HG02623 (cell line): ENCODE results near the gene BBC3.
"Not testable (repeated sequence)": the region's sequence is repeated elsewhere in the genome, so short reads cannot be mapped to it uniquely, and the experiment has no call there.

Source experiments
- ATAC-seq: cut with Tn5 transposase; IDR thresholded peaks from one replicate; pipeline ENCODE4 v1.9.1; 2021; ENCODE audit warnings: moderate library complexity; ENCODE audit not compliant: unreplicated experiment

BBC3 gene, protein sequence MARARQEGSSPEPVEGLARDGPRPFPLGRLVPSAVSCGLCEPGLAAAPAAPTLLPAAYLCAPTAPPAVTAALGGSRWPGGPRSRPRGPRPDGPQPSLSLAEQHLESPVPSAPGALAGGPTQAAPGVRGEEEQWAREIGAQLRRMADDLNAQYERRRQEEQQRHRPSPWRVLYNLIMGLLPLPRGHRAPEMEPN

DNA sequence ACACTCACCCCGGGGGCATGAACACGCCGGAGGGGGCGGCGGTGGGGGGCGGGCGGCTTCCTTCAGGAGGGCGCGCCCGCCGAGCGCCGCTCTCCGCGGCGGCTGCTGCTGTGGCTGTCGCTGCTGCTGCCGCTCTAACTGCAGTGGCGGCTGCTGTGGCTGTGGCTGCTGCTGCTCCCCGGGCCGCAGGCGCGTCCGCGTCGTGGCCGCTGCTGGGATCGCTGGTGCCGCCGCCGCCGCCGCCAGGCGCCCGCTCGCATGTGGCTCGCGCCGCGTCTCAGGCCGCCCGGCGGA lies at the start of gene BBC3:
TSS of gene BBC3 (minus strand) at position 279 of the 294 bp plus-strand sequence. CDS start 2,768 bp downstream, outside the sequence.
- ATAC-seq = no peak

DNA sequence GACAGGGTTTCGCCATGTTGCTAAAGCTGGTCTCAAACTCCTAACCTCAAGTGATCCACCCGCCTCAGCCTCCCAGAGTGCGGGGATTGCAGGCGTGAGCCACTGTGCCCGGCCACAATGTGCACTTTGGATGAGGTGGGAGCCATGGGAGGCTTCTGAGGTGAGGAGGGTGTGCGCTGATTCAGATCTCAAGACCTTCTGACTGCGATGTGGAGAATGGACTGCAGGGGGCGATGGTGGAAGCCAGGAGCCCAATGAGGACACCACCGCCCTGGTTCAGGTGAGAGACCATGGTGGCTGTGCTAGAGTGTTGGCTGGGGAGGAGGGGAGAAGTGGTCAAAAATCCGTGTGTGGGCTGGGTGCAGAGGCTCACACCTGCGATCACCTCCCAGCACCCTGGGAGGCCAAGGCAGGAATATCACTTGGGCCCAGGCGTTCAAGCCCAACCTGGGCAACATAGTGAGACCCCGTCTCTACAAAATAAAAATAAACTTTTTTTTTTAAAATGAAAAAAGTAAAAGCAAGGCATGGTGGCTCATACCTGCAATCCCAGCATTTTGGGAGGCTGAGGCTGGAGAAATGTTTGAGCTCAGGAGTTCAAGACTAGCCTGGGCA lies 49.3 kb upstream of the BBC3 start:
- ATAC-seq = no peak

DNA sequence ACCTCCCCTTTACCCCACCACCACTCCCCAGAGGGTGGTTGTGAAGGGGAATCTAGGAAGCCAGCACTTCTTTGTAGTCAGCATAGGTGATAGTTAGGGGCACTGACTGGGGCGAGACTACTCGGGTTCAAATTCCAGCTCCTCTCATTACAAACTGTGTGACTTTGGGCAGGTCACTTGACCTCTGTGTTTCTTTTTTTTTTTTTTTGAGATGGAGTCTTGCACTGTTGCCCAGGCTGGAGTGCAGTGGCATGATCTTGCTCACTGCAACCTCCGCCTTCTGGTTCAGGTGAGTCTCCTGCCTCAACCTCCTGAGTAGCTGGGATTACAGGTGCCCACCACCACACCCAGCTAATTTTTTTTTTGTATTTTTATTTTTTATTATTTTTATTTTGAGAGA lies 45.5 kb upstream of the BBC3 start:
- not testable (repeated sequence) for ATAC-seq

DNA sequence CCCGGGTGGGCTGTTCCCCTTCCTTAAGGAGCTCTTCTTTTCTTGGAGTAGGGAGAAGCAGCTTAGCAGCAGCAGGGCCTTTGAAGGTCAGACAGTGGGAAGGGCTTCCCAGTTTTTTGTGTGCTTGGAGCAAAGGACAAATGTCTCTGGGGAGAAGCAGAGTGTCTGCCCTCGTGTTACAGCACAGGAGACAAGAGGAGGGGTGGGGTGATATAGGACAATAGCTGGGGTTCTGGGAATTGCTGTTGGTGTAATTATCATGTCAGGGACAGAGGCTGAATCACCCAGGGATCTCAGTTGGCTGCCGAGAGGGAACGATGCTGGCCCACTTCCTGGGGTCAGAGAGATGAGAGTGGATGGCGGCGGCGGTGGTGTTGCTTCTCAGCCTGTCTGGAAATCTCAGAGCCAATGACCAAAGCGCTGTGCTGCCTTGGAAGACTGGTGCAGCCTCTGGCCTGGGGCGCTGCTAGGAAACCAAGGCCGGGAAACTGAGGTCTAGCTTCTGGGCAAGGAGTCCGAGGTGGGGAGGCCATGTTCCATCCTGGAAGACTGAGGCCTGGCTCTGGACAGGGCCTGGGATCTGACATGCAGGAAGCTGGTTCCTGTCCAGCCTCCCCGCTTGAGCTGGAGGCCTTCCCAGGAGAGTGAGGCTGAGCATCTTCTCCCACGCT lies 44.9 kb upstream of the BBC3 start:
- no peak for ATAC-seq

DNA sequence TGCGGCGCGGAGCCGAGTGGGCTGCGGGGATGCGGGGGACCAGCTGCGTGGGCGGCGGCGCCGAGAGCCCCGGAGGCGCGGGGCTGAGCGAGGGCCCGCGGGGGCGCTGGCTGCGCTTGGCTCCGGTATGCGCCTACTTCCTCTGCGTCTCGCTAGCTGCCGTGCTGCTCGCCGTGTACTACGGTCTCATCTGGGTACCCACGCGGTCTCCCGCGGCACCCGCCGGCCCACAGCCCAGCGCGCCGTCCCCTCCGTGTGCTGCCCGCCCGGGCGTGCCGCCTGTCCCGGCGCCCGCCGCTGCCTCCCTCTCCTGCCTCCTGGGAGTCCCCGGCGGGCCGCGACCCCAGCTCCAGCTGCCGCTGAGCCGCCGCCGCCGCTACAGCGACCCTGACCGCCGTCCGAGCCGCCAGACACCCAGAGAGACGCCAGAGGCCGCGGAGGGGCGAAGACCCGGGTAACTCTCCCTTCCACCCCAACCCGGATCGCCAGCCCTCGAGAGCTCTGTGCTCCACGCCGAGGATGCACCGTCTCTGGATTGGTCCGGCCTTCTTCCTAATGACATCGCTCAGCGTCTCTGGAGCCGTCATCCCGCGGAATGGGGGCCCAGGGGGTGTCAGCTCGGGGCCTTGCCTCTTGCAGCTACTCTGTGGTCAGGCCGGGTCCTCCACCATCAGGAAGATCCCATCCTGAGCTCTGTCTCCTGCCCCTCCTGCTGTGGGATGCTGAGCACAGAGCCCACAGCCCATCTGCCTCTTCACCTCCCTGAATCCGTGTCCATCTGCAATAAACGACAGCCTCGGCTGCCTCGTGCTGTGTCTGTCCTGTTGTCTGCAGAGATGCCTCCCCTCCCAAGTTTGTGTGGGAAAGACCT lies 44.1 kb upstream of the BBC3 start:
- ATAC-seq = peak; percentile 15

DNA sequence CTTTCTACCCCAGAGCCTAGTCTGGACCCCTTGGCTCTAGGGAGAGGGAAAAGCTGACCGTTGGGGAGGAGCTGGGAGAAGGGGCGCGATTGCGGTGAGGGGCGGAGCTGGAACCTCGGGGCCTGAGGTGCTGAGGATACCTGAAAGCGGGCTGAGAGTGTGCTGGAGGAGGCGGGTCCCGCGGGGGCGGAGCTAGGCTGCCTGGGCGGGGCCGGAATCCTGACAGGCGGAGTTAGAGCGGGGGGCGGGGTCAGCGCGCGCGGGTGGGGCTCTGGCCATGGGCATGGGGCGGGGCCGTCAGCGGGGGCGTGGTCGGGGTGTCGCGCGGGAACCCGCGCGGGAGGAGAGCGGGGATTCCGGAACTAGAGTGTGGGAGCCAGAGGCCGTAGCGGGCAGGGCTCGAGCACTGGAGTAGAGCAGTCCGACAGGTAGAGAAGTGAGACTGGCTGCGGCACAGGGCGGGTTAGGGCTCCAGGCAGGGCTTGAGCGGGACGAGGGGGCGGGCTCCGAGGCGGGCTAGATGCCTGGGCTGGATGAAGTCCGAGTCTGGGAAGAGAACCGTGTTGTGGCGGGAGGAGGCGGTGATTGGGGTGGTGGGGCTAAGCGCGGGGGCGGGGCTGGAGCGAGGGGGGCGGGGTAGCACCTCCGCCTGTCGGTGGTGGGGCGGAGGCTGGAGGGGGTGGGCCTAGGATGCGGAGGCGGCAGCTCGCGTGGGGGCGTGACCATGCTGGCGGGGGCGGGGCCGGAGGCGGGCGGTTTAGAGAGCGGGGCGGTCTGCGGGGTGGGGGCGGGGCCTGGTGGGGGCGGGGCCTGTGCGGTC lies 43.3 kb upstream of the BBC3 start, which contains the start of gene INAFM1:
TSS of gene INAFM1 (plus strand) at position 815 of the 820 bp plus-strand sequence. CDS start 35 bp downstream, outside the sequence.
- ATAC-seq = peak; percentile 45

DNA sequence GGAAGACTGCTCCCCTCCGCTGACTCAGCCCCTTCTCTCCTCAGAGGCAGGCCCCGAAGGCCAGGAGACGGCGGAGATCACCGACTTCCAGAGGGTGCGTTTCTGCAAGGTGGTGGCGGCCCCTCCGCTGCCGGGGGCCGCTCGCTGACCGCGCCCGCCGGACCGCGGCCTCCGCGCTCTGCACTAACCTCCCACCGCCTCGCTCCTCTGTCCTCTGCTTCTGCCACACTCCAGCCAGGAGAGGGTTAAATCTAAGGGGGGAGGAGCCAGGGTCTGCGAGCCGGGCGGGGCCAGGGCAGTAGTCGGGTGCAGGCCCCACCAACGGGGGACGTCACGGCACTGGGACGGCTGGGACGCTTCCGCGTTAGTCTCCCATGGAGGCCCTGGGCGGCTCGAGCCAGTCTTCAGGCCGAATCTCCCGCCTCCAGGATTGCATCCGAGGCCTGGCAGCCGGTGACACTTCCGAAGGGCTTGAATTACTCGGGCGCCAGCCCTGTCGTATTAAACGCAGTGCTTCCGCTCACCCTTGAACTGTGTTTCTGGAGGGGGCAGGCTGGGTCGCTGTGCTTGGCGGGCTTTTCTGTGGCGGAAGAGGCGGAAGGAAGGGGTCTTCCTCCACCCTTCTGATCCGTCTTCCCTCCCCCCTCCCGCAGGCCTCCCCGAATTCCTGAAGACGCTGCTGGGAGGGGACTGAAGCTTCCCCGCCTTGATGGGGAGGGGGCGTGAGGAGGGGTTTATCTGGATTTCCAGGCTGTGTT lies 42.5 kb upstream of the BBC3 start:
- peak; percentile 45 for ATAC-seq

DNA sequence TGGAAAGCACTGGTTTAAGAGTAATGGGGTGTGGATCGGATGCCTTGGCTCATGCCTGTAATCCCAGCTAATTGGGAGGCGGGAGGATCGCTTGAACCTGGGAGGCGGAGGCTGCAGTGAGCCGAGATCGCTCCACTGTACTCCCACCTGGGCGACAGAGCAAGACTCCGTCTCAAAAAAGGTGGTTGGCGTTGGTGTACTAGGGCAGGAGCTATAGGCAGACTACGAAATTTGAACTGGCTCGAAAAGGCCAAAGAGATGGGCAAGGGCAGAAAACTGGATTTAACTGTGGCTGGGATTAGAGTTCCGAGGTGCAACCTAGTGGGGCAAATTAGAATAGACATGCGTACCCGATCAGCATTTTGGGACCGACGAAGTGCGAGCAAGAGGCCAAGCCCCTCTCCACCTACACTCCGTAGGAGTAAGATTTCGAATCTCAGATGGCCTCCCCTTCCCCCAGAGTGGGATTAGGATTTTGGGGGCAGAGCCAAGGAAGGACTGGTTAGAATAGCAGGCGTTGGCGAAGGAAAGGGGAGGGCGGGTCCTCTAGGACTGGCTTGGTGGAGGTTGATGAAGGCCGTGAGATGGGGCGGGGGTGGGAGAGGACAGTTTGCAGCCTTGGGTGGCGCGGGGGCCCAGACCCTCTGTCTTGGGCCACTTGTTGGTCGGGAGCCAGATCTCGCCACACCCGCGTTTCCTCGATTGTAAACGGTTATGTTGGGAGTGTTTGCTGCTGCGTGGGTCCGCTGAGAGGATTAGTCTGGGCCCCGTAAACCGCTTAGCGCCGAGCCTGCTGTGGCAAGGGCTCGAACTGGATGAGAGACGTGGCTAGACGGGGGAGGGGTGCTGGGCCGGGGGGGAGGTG lies 41.7 kb upstream of the BBC3 start:
- no peak for ATAC-seq

DNA sequence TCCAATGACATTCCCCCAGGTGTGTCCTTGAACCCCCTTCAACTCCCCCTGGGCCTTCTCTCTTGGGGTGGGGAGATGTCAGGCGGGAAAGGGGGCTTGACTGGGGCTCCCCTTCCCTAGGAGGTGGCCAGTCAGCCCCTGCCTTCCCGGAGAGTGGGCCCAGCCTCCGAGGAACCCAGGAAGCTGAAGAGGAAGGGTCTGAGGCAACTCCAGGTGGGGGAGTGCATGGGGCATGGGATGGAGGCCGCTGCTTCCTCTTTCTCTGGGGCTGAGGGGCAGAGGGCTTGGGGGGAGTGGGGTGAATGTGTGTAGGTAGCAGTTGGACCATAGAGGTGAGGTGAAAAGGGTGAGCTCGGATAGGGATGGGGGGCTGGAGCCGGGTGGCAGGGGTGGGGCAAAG lies 41.0 kb upstream of the BBC3 start:
- ATAC-seq = no peak

DNA sequence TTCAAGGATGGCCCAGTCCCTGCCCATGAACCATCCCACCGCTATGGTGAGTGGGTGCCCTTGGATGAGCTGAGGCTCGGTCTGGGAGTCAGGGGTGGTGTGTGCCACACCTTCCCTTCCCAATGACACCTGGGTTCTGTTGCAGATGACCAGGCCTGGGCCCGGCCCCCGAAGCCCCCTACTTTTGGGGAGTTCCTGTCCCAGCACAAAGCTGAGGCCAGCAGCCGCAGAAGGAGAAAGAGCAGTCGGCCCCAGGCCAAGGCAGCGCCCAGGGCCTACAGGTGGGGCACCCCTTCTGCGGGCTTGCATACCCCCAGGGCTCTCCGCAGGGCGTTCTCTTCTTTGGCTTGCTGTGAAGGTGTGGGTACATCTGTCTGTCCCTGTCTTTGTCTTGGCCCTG lies 39.4 kb upstream of the BBC3 start:
- ATAC-seq = no peak

DNA sequence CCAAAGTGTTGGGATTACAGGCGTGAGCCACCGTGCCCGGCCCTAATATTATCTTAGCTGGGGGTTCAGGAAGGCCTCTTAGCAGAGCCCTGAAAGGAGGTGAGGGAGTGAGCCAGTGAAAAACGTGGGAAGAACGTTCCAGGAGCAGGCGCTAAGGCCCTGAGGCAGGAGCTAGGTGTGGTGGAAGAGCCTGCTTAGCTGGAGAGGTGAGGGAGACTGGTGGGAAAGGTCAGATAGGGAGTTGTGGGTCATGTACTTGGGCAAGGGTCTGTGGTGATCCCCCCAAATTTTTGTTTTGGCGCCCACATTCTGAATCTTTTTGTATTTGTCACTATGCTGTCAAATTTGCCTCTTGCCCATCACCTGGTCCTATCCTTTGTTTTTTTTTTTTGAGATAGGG lies 38.6 kb upstream of the BBC3 start:
- ATAC-seq = no peak

DNA sequence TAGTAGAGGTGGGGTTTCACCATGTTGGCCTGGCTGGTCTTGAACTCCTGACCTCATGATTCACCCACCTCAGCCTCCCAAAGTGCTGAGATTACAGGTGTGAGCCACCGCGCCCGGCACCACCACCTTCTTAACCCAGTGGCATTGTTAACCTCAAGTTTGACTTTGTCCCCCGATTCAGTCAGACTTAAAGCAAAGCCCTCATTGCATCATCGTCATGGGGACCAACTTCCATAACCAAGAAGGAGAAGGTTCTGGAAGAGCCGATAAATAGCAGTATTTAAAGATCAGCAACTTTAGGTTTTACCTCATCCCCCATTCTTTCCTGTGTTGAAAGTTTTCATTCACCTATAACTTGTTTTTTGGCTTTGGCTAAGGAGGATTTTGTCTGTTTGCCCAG lies 37.0 kb upstream of the BBC3 start:
- no peak for ATAC-seq

DNA sequence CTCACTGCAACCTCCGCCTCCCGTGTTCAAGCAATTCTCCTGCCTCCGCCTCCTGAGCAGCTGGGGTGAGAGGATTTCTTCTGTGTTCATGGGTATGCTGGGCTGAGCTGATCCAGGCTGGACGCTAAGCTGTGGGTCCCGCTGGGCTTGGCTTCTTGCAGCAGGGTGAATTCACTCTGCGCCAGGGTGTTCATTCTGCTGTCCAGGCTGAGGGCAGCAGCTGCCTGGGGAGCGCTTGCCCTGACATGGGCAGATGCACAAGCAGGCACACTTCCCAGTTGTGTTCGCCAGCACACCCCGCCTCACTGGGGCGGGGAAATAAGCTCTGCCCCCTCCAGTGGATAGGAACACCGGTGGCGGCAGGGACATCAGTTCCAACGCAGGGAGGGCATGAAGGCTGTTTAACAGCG lies 36.4 kb upstream of the BBC3 start:
- ATAC-seq = no peak

DNA sequence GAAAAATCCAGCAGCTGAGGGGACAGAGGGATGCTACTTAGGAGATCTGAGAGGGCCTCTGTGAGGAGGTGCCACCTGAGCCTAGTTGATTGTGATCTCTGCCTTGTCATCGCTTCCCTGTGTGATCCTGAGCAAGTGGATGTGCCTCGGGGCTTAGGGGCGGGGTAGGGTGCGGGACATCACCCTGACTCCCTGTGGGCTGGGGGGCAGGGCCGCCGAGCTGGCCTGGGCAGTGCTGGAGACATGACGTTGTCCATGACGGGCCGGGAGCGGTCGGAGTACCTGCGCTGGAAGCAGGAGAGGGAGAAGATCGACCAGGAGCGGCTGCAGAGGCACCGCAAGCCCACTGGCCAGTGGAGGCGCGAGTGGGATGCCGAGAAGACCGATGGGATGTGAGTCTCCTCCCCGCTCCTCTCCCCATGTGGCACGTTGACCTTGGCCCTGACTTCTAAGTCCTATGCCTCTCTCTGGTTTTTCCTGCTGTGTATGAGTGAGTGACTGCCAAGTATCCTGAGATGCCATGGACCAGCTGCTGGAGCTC lies 35.5 kb upstream of the BBC3 start:
- ATAC-seq = no peak

DNA sequence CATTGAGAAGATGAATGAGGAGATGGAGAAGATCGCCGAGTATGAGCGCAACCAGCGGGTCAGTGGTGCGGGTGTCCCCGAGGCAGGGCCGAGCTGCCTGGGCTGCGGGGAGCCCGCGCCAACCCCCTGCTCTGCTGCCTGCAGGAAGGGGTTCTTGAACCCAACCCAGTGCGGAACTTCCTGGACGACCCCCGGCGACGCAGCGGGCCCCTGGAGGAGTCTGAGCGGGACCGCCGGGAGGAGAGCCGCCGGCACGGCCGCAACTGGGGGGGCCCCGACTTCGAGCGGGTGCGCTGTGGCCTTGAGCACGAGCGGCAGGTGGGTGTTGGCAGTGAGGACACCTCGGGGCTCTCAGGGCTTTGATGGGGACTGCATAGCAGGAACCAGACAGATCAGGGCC lies 33.6 kb upstream of the BBC3 start:
- no peak for ATAC-seq

DNA sequence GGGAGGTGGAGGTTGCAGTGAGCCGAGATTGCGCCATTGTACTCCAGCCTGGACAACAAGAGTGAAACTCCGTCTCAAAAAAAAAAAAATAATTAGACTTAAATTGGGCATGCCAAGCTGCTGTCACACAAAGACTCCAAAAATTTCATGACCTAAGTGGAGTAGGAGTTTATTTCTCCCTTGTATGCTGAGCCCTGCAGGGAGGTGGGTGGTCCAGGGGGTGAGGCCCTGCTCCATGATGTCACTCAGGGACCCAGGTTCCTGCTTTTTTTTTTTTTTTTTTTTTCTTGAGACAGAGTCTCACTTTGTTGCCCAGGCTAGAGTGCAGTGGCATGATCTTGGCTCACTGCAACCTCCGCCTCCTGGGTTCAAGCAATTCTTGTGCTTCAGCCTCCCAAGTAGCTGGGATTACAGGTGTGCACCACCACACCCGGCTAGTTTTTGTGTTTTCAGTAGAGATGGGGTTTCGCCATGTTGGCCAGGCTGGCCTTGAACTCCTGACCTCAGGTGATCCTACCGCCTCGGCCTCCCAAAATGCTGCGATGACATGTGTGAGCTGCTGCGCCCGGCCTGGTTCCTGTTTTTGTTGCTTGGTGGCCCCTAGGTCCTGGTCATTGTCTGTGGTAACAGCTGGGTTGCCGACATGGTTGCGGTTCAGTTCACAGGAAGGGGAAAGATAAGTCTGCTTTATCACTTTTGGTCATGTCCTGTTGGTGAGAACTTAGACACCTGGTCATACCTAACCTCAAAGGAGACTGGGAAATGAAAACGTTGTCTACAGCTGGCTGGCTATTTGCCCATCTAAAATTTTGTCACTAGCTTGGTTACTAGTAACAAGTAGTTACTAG lies 31.2 kb upstream of the BBC3 start:
- not testable (repeated sequence) for ATAC-seq

DNA sequence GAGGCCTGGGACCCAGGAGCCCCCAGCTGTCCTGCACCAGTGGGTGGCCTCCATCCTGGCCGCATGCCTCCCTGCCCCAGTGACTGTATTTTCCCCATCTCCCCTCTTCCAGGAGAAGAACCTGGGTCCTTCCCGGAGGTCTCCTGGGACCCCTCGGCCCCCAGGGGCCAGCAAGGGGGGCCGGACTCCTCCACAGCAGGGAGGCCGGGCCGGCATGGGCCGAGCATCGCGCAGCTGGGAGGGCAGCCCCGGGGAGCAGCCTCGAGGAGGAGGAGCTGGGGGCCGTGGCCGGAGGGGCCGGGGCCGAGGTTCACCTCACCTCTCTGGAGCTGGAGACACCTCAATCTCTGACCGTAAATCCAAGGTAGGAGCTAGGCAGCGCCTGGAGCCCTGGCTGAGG lies 29.5 kb upstream of the BBC3 start:
- ATAC-seq = no peak
